Islet precursor cell (in vitro differentiated cells): Measurements from ENCODE around the gene DBR1.

Source experiments
- DNase-seq: peaks from one replicate; pipeline ENCODE4 v3.0.0-alpha.2; 2018

The DBR1 gene

GRCh38 chr3:138119423-138119766 lies 55.3 kb downstream of the DBR1 start:
- no peak for DNase-seq

DNA sequence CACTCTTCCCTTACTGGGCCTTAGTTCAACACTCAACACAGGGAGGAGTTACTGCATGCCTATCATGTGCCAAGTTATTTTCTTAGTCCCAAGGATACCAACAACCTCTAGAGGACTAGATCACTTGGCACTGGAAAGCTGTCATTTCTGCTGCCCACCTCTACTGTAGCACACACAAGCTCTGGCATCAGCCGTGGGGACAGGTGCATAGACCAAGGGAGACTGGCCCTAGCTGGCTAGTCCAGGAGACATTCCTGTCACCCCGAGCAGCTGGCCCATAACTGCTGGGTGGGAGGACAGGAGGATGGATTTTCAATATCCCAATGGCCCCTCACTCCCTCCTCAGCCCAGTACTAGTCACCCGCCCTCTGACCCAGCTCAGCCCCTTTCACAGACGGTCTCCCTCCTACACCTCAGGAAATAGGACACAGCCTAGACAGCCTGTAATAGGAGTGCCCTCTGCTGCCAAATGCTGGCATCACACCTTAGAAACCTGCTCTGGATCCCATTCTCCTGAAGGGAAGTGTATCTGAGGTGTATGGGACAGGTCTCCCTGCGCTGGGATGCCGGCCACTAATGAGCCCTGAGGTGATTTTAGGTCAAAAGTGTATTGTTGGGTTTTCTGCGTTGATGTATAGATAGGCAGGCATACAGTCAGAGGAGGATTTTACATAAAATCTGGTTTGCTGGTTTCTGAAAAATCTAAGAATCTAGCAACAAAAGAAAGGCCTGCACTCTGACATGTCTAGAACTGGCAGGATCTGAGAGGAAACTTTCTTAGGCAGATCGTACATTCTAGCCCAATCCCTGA lies 55.9 kb downstream of the DBR1 start:
- peak; percentile 94 for DNase-seq

- DNase-seq: peak; percentile 91
Measured at GRCh38 chr3:138114988-138115971, 59.4 kb downstream of the DBR1 start, which contains the start of gene DZIP1L. DZIP1L (minus strand) TSS chr3:138115608; CDS start chr3:138103971, 11,637 bp downstream.

DNA sequence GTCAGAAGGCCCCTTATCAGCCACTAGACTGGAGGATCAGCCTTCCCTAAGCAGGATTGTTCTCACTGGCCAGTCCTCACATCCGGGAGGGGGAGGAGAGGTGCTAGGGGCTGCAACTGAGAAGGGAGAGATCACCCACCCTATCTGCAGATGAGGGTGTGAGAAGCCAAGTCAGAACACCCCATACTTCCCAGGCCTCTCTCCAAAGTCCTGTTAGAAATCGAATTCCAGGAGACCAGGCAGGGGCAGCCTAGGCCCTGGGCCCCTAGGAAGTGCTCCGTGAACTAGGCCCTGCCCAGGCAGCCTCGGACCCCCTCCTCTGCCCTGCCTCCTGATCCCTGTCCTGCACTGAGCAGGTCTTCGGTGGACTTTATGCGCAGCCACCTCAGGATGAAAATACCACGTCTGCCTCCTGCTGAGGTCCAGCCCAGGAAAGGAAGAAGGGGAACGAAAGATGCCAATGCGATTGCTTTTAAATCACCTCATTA lies 60.2 kb downstream of the DBR1 start:
- peak; percentile 72 for DNase-seq

GRCh38 chr3:138113326-138113725 lies 61.4 kb downstream of the DBR1 start:
- DNase-seq: peak; percentile 63

GRCh38 chr3:138112362-138112761 lies 62.4 kb downstream of the DBR1 start:
- peak; percentile 63 for DNase-seq
